GM12873 (cell line): ENCODE measurements around the gene AADACL4.

Experiments
- TF ChIP-seq, protein P1 (sequence below): IDR thresholded peaks from 2 replicates; pipeline ENCODE4 v1.5.1; 2012; ENCODE audit warnings: low read depth, mild to moderate bottlenecking, moderate library complexity, low read length, control low read depth; ENCODE audit not compliant: insufficient read depth; ENCODE audit errors: missing control alignments

Gene AADACL4

DNA sequence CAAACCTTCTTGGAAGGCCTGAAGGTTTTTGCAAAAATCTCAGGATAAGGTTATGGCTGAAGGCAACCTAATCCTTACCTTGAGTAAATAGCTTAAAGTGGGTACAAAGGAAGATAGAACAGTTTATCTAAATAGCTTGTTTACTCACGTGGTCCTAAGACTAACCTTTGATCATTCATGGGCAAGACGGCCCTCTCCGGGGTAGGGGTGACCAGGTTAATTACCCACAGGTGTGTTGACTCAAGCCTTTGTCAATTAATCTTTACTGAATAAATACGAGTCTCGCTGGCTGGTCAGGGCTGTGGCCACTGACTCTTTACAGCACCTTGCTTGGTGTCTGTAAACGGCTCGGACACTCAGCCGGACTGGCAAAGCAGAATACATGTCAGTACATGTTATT is 10.8 kb downstream of the AADACL4 start:
- TF ChIP-seq, protein P1, sequence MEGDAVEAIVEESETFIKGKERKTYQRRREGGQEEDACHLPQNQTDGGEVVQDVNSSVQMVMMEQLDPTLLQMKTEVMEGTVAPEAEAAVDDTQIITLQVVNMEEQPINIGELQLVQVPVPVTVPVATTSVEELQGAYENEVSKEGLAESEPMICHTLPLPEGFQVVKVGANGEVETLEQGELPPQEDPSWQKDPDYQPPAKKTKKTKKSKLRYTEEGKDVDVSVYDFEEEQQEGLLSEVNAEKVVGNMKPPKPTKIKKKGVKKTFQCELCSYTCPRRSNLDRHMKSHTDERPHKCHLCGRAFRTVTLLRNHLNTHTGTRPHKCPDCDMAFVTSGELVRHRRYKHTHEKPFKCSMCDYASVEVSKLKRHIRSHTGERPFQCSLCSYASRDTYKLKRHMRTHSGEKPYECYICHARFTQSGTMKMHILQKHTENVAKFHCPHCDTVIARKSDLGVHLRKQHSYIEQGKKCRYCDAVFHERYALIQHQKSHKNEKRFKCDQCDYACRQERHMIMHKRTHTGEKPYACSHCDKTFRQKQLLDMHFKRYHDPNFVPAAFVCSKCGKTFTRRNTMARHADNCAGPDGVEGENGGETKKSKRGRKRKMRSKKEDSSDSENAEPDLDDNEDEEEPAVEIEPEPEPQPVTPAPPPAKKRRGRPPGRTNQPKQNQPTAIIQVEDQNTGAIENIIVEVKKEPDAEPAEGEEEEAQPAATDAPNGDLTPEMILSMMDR = no peak

DNA sequence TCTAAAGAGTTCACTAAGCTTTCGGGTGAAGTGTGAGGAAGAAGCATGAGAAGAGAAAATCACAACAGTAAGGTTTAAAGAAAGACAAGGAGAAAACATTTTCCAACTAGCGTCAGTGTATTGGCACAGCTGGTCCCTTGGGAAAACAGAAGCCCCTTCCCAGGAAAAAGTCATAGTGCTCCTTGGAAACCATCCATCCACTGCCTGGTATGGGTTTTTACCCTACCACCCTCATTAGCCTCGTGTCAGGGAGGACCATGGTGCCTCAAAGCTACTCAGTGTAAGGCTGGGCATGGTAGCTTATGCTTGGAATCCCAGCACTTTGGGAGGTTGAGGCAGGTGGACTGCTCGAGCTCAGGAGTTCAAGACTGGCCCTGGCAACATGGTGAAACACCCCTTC is 12.7 kb downstream of the AADACL4 start:
- TF ChIP-seq, protein P1 = no peak

DNA sequence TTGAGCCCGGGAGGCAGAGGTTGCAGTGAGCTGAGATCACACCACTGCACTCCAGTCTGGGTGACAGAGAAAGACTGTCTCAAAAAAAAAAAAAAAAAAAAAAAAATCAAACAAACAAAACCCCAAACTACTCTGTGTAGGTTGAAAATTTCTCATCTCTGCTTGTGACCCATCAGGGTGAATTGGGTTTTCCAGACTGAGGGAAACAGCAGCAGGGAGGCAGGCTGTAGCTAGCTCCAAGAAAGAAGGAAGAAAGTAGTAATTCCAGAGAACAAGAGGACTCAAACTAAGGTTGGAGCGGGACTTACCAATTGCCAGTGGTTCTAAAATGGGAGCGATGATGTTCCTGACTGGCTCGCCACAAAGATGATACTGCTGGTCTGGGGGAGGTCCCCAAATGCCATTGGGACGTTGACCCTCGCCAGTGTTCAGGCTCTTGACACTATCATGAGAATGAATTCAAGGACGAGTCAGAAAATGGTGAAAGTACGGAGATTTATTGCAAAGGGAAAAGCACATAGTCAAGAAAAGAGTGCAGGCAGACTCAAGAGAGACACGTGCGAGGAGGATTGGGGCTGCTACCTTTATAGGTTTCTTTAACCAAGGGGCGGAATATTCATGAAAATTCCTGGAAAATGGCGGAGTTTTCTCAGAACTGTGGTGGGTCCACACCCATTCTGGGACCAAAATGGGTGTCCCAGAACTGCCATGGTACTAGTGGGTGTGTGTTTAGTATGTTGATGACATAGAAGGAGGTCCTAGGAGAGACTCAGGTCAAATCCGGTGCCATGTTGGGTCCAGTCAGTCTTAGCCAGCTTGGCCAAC is 13.4 kb downstream of the AADACL4 start:
- TF ChIP-seq, protein P1 = no peak

DNA sequence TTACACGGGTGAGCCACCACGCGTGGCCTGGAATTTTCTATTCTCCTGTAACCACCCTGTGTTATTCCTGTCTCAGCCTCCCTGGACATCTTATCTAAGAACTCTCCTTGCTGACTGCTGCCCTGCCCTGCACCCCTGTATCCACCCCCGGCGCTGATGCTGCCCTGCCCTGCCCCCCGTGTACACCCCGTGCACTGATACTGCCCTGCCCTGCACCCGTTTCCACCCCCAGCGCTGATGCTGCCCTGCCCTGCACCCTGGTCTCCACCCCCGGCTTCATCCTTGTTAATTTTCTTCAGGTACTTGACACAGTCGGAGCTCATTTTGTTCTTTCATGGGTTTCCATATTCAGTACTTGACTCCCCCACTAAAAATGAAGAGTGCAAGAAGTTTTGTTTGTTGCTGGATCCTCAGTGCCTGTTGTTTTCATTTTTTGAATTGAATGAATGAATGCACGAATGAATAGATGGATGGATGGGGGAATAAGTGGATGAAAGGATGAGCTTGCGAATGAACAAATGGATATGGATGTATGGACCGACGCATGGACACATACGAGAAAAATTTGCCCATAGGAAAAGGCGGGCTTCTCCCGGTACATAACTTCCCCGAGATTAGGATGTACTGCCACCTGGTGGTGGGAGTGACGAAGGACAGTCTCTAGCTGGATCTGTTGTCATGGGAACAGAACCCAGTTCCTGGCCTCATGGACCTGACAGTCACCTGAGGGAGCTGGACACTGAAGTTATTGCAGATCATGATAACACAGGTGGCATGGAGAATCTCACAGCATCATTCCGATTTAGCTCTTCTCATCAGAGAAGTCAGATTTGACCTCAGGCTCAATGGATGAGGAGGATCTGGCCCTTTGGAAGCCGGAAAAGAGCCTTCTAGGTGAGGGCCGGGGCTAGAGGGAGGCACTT is 14.9 kb downstream of the AADACL4 start:
- TF ChIP-seq, protein P1 = peak; percentile 97

DNA sequence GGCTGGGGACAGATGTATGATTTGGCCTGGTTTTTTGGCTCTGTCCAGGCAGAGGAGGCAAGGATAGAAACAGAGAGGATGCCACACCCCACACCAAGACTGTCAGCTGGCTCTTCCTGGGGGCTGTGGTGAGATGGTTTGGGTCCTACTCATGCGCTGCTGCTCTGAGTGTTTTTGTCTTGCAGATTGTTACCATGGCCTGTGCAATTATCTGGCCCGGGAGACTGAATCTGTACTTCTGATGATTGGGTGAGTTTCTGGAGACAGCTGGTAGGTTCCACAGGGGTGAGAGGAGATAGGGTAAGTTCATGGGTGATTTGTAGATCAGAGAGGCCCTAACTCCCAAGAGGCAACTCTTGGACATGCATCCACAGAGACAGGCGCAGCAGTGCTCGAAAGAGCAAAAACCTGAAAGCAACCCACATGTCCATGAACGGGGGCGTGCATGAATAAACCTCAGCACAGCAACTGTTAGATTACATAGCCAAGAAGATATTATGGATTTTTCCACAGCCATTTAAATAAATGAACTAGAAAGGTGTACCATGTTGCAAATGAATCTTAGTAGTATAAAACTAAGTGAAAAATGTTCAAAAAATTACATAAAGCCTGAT is 17.8 kb downstream of the AADACL4 start:
- TF ChIP-seq, protein P1 = no peak

DNA sequence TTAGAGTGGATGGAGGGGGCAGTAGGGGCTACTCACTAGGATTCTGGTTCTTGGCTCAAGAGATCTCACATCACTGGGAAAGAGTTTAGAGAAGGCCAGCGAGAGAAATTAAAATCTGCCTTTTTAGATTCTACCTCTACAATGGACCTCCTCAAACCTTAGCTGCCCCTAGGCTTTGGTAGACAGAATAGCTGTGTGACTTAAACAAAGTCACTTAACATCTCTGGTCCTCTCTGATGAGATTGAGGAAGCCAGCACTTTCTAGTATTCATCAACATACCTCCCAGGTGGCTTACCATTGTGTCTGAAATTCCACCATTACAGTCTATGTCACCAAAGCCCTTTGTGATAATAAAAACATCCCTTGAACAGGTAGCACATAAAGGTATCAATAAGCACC is 18.7 kb downstream of the AADACL4 start:
- TF ChIP-seq, protein P1 = no peak

DNA sequence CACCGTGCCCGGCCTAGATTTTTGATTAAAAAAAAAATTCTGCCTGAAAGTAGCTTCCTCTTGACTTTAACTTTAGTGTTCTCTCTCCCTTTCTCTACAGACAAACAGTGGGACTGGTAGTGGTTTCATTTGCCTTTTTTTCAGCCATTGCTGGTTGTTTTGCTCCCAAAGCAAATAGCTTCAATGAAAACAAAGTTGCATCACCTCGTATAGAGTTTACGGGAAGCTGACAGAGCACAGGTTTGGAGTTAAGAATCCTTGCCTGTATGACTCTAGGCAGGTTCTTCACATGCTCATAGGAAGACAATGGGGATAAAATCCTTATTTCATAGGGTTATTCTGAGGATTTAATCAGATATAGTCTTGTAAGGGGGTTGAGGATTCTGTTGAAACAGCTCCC is 21.6 kb downstream of the AADACL4 start:
- TF ChIP-seq, protein P1 = no peak
